K562 (cell line): ENCODE measurements around the gene PHF1. TPM values are rescaled to one million over a fixed set of nuclear protein-coding genes. Genes with fewer than 3 reads are reported as not detected.

Experiments
- ARHGAP35 ChIP-seq: fragments of 450-650 bp; IDR thresholded peaks from 2 replicates; pipeline ENCODE4 v1.6.1; 2018; ENCODE audit not compliant: partially characterized antibody
- ARID1B ChIP-seq: fragments of 450-650 bp; IDR thresholded peaks from 2 replicates; pipeline ENCODE4 v1.6.1; 2016; ENCODE audit warnings: antibody characterized with exemption, mild to moderate bottlenecking, inconsistent platforms
- BDP1 ChIP-seq: IDR thresholded peaks from 3 replicates; pipeline ENCODE4 v1.6.1; 2011; ENCODE audit not compliant: insufficient read length, insufficient read depth
- CGGBP1 ChIP-seq: fragments of 250-450 bp; sonication (Bioruptor Pico); IDR thresholded peaks from 2 replicates; pipeline ENCODE4 v1.9.0; 2021; ENCODE audit warnings: mild to moderate bottlenecking
- EGR1 ChIP-seq: fragments of 450-650 bp; conservative IDR thresholded peaks from 2 replicates; pipeline ENCODE4 v1.6.1; 2017; ENCODE audit warnings: mild to moderate bottlenecking
- ELF1 ChIP-seq: fragments of 200-800 bp; sonication (Bioruptor generic); IDR thresholded peaks from 2 replicates; pipeline ENCODE4 v1.6.1; 2016; ENCODE audit warnings: missing genetic modification characterization, missing compliant biosample characterization
- EP300 ChIP-seq: IDR thresholded peaks from 2 replicates; pipeline ENCODE4 v1.6.1; 2012; ENCODE audit warnings: low read length, improper control_type of control experiment
- EZH2 ChIP-seq: IDR thresholded peaks from 2 replicates; pipeline ENCODE4 v1.6.1; 2012; ENCODE audit warnings: low read depth, mild to moderate bottlenecking, inconsistent platforms, low read length, borderline replicate concordance
- GTF2A2 ChIP-seq: IDR thresholded peaks from 2 replicates; pipeline ENCODE4 v1.6.1; 2016; ENCODE audit warnings: mild to moderate bottlenecking, missing genetic modification characterization, missing compliant biosample characterization
- ILF3 ChIP-seq: fragments of 450-650 bp; IDR thresholded peaks from 2 replicates; pipeline ENCODE4 v1.6.1; 2018; ENCODE audit warnings: antibody characterized with exemption, mild to moderate bottlenecking, moderate library complexity, borderline replicate concordance
- MTA2 ChIP-seq: fragments of 450-650 bp; IDR thresholded peaks from 2 replicates; pipeline ENCODE4 v1.6.1; 2016; ENCODE audit warnings: low read depth
- NCOA2 ChIP-seq, 2 experiments: fragments of 450-650 bp; IDR thresholded peaks; 2 replicates each; pipeline ENCODE4 v1.6.1; 2018; ENCODE audit warnings: mild to moderate bottlenecking in 2 of 2, moderate library complexity in 1 of 2; ENCODE audit not compliant: partially characterized antibody in 2 of 2
- NFIX ChIP-seq: fragments of 250-450 bp; sonication (Bioruptor Pico); IDR thresholded peaks from 2 replicates; pipeline ENCODE4 v1.4.0; 2020; ENCODE audit warnings: low read depth, mild to moderate bottlenecking, moderate library complexity
- PPARD ChIP-seq: fragments of 250-450 bp; sonication (Bioruptor Pico); IDR thresholded peaks from 2 replicates; pipeline ENCODE4 v1.8.0; 2022; ENCODE audit warnings: inconsistent platforms, mild to moderate bottlenecking, moderate library complexity
- PURB ChIP-seq: sonication (generic); formaldehyde crosslinking; IDR thresholded peaks from 2 replicates; pipeline ENCODE4 v1.9.0; 2021; ENCODE audit warnings: low read depth, mild to moderate bottlenecking, missing genetic modification reagents
- RBM25 ChIP-seq: fragments of 200-400 bp; formaldehyde crosslinking; IDR thresholded peaks from 2 replicates; pipeline ENCODE4 v1.6.1; 2018; ENCODE audit warnings: low read length, low read depth, moderate library complexity; ENCODE audit not compliant: severe bottlenecking
- RNF2 ChIP-seq: sonication (generic); IDR thresholded peaks from 2 replicates; pipeline ENCODE4 v1.6.1; 2016
- SIN3B ChIP-seq: fragments of 450-650 bp; IDR thresholded peaks from 2 replicates; pipeline ENCODE4 v1.6.1; 2017; ENCODE audit warnings: low read depth, mild to moderate bottlenecking, moderate library complexity
- SMAD3 ChIP-seq: fragments of 450-650 bp; formaldehyde crosslinking; conservative IDR thresholded peaks from 2 replicates; pipeline ENCODE4 v1.4.0; 2020; ENCODE audit warnings: mild to moderate bottlenecking
- SMAD4 ChIP-seq: fragments of 250-450 bp; sonication (Bioruptor Pico); conservative IDR thresholded peaks from 2 replicates; pipeline ENCODE4 v1.8.0; 2021; ENCODE audit warnings: inconsistent platforms, mild to moderate bottlenecking, moderate library complexity
- TAF1 ChIP-seq: IDR thresholded peaks from 2 replicates; pipeline ENCODE4 v1.6.1; 2011; ENCODE audit warnings: mild to moderate bottlenecking, low read length, moderate library complexity; ENCODE audit not compliant: insufficient read depth, control insufficient read depth, severe bottlenecking; ENCODE audit errors: extremely low read depth
- ZNF232 ChIP-seq: sonication (generic); formaldehyde crosslinking; IDR thresholded peaks from 2 replicates; pipeline ENCODE4 v1.8.0; 2022; ENCODE audit warnings: mild to moderate bottlenecking, missing genetic modification reagents
- ZNF436 ChIP-seq: fragments of 250-450, 450-650 bp; sonication (Bioruptor Pico); formaldehyde crosslinking; IDR thresholded peaks from 2 replicates; pipeline ENCODE4 v1.7.0; 2020; ENCODE audit warnings: mild to moderate bottlenecking
- ZNF644 ChIP-seq: fragments of 200-800 bp; sonication (Bioruptor generic); IDR thresholded peaks from 2 replicates; pipeline ENCODE4 v1.6.1; 2016; ENCODE audit warnings: low read depth, missing genetic modification characterization, missing compliant biosample characterization
- polyA plus RNA-seq, 8 experiments: library from polyadenylated mRNA; depleted of rRNA in 4 of 8; stranded (reverse) in 5 of 8; unstranded in 3 of 8; fragments of >200 nt; fragmentation: Nextera tagmentation in 2 of 8; fragmentation: Illumina TruSeq in 1 of 8; extraction: Ambion mirVana in 2 of 8; extraction: Trizol in 1 of 8; gene quantifications; 2 replicates each; pipeline versions ENCODE4 v1.2.1 to v1.2.3, GENCODE V29; 2011 to 2014; ENCODE audit warnings: inconsistent platforms in 1 of 8, missing spikeins in 1 of 8
- total RNA-seq, 7 experiments: library from RNA; depleted of rRNA in 6 of 7; stranded (reverse); fragments of >200 nt in 6 of 7; fragmentation: Illumina TruSeq in 2 of 7; extraction: Trizol in 2 of 7; gene quantifications; 2 replicates each; pipeline versions ENCODE4 v1.2.1 to v1.2.3, GENCODE V29; 2011 to 2021; ENCODE audit warnings: low replicate concordance in 1 of 7
- TF ChIP-seq, protein P1 (sequence below): sonication (generic); formaldehyde crosslinking; IDR thresholded peaks from 2 replicates; pipeline ENCODE4 v1.8.0; 2022; ENCODE audit warnings: mild to moderate bottlenecking, missing genetic modification reagents

PHF1 gene
- total and polyA plus RNA-seq, 9 of the 15 experiments (the other 6 are each of a cell fraction or from before 2014, with no cell fraction given): 3.7 to 64.2 (median 33.7) TPM

- TF ChIP-seq ZNF232 (CRISPR knock-in tag) (peak; percentile 17; the same call in 1 of the 2 replicates), ZNF436 (CRISPR knock-in tag) (peak; percentile 49; the same call in 1 of the 2 replicates), SIN3B (peak; percentile 76), SMAD4 (peak; percentile 75), ARHGAP35 (no peak), RNF2 (peak; percentile 85), PPARD (no peak), GTF2A2 (tag) (no peak), CGGBP1 (CRISPR knock-in tag) (no peak), ILF3 (no peak), EZH2 (no peak), ELF1 (tag) (peak; percentile 98), BDP1 (no peak), SMAD3 (CRISPR knock-in tag) (0 out of 2 replicates have a peak, but pooled peaks have one; percentile 78), ZNF644 (tag) (peak; percentile 84; the same call in 1 of the 2 replicates), NFIX (no peak), EGR1 (peak; percentile 43), TAF1 (peak; percentile 76), EP300 (peak; percentile 33; the same call in 1 of the 2 replicates), NCOA2 (IDR thresholded peaks at IDR 0.05; ENCODE audit: partially characterized antibody in 2 of 2) (no peak), ARID1B (peak; percentile 54), RBM25 (no peak), PURB (CRISPR knock-in tag) (no peak), MTA2 (peak; percentile 39; the same call in 1 of the 2 replicates)
- TF ChIP-seq, protein P1, sequence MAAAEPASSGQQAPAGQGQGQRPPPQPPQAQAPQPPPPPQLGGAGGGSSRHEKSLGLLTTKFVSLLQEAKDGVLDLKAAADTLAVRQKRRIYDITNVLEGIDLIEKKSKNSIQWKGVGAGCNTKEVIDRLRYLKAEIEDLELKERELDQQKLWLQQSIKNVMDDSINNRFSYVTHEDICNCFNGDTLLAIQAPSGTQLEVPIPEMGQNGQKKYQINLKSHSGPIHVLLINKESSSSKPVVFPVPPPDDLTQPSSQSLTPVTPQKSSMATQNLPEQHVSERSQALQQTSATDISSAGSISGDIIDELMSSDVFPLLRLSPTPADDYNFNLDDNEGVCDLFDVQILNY (CRISPR knock-in tag): 0 out of 2 replicates have a peak, but pooled peaks have one; percentile 29
Measured at GRCh38 chr6:33417903-33418689, 7.3 kb downstream of the PHF1 start, which contains the start of gene CUTA (continued).
